Endometrium (tissue), 2 donors: ENCODE data around the gene IGF1.
"Not testable (repeated sequence)": the region's sequence is repeated elsewhere in the genome, so short reads cannot be mapped to it uniquely, and the experiment has no call there.

Experiments
- FAIRE-seq: peaks from 2 replicates; lab custom pipeline; 2012; peaks lifted over from hg19 to GRCh38; lab: Jason Lieb, UNC
- donor health status: control.
- donor health status: control.

IGF1 gene

GRCh38 chr12:102379346-102380162 is 100.8 kb downstream of the IGF1 start:
- no peak for FAIRE-seq

- no peak for FAIRE-seq
These were observed 103.6 kb downstream of the IGF1 start for GRCh38 chr12:102376781-102377180.

GRCh38 chr12:102376181-102376747 is 104.1 kb downstream of the IGF1 start:
- no peak for FAIRE-seq

DNA sequence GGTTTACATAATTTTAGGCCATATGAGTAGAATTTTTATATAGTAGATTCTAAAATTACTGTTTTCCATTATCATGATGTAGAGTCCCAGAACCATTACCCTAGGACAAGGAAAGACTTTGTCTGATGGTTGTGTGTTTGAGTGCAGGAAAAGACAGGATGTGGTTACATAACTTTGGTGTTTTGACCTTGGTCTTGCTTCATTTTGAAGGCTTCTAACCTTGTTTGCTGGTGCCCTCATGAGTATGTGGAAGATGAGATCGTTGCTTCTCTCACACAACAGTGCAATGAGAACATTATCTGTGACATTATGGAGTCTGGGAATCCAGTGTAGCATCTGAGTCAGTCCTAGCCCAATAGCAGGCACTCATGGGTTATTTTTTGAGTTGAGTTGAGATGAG is 106.2 kb downstream of the IGF1 start:
- FAIRE-seq, result no peak

GRCh38 chr12:102372087-102372486 is 108.3 kb downstream of the IGF1 start:
- FAIRE-seq, result no peak

DNA sequence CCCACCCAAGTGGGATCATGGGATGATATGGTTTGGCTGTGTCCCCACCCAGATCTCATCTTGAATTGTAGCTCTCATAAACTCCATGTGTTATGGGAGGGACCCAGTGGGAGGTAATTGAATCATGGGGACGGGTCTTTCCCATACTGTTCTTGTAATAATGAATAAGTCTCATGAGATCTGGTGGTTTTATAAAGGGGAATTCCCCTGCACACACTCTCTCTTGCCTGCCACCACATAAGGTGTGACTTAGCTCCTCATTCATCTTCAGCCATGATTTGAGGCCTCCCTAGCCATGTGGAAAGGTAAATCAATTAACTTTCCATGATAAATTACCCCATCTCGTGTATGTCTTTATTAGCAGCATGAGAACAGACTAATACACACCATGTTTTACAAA is 109.2 kb downstream of the IGF1 start:
- FAIRE-seq, result no peak

GRCh38 chr12:102369876-102370275 is 110.5 kb downstream of the IGF1 start:
- no peak for FAIRE-seq

GRCh38 chr12:102365365-102365764 is 115.0 kb downstream of the IGF1 start:
- FAIRE-seq, result no peak

DNA sequence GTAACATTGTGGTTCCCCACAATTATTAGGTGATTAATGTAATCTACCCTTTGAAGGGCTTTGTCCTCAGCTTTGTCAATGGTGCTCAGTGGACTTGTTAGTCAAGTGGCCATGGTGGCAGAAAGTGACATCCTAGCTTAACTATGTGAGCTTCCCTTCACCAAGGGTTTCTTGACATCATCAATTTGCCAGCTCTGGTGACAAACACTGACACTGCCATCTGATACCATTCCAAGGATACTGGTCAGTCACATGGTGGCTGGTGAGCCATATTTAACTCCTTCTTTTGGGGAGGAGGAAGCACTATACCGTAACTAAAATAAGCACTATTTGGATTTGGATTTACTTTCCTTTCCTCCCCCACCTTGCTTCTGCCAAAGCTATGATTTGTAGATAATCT is 115.7 kb downstream of the IGF1 start:
- FAIRE-seq, result no peak

DNA sequence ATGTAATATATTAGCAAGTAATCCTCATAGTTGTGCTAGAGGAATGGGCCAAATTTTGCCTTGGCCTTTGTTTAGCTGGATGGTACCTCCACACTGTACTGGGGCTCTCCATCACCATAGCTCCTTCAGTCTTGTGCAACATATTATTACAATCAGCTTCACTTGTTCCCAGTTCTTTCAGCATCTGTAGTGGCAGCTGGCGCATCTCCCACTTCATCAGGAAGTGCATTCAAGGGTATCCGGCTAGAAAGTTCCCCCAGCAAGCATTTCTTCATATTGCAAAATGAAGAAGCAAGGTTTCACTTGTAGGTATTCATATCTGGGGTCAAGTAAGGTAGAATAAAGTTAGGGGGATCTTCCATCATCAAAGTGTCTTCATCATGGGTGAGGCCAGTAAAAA is 123.7 kb downstream of the IGF1 start:
- FAIRE-seq, result no peak

DNA sequence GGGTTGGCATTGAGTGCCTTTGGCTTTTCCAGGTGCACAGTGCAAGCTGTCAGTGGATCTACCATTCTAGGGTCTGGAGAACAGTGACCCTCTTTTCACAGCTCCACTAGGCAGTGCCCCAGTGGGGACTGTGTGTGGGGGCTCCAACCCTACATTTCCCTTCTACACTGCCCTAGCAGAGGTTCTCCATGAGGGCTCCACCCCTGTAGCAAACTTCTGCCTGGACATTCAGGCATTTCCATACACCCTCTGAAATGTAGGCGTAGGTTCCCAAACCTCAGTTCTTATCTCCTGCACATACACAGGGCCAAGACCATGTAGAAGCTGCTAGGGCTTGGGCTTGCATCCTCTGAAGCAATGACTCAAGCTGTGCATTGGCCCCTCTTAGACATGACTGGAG is 126.1 kb downstream of the IGF1 start:
- FAIRE-seq, result not testable (repeated sequence)

GRCh38 chr12:102351322-102351721 is 129.0 kb downstream of the IGF1 start:
- no peak for FAIRE-seq

DNA sequence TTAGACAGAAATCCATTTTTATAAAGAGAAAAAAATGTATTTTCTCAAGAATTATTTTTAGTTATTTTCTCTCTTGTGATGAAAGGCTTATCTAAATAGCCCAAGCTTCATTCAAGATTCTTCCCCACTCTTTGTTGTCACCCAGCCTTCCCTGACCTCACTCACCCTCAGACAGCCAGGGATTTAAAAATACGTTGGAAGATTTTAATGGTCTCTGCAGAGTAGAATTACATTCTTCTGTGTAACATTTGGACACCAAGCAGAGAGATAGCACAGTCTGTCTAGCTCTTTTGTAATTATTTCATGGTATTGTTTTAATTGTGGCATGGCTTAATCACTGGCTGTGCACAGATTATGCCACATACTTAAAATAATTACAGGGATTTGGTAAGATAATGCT is 130.3 kb downstream of the IGF1 start:
- FAIRE-seq, result no peak

DNA sequence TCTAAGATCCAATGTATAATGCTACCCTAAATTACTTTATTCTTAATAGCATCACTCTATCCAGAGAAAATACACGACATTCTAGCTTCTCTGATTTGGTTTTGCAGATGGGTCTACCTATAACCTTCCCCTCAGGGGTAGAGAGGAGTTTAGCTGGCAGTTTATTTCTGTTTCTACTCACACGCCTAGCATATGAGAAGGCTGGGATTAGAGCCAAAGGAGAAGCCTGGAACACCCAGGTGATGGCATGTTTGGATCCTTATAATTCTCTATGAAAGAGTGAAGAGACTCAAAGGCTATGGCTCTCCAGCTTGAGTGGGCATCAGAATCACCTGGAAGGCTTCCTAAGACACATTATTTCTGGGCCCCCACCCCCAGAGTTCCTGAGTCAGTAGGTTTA is 131.3 kb downstream of the IGF1 start:
- FAIRE-seq, result no peak

GRCh38 chr12:102347811-102348210 is 132.6 kb downstream of the IGF1 start:
- FAIRE-seq, result no peak
